ENCODE measurements around the gene CD9.
"Not testable (repeated sequence)": the region's sequence is repeated elsewhere in the genome, so short reads cannot be mapped to it uniquely, and the experiment has no call there.

Gene CD9

DNA sequence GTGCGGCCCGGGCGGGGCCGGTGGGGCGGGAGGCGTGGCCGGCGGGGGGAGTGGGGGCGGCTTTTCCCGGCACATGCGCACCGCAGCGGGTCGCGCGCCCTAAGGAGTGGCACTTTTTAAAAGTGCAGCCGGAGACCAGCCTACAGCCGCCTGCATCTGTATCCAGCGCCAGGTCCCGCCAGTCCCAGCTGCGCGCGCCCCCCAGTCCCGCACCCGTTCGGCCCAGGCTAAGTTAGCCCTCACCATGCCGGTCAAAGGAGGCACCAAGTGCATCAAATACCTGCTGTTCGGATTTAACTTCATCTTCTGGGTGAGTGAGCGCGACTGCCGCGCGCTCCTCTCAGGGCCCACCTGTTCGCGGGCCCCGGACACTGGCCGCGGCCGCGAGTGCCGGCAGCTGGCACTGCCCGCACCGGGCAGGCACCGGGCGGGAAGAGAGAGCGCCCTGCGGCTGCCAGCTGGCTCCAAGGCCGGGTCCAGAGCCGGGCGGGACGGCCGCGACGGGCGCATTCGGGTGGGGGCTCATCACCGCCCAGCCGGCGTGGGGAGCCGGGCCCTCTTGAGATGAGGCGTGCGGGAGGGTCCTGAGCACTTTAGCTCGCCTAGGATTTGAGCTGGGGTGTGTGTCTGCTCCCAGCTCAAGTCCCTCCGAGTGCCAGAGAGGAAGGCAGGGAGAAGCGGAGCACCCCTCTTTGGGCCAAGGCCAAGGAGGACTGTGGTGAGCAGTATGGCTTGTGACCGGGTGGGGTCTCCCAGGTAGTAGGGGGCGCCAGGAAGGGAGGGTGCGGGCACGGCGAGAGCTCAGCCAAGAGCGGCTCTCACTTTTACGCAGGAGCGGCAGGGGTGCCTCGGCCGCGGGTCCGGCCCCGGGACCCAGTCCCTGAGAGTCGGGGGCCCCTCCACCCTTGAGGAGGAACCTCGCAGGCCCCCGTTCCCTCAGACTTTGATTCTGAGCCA lies at the start of gene CD9:
CD9 (plus strand) TSS at position 145 of the 957 bp plus-strand sequence; CDS start at position 245, 100 bp downstream.
- no peak for FAIRE-seq
- DNase-seq (ENCODE audit: insufficient read length, low spot score), result peak; percentile 65
- no peak for TF ChIP-seq CTCF (IDR thresholded peaks at IDR 0.05; ENCODE audit: insufficient read depth, missing control alignments)

DNA sequence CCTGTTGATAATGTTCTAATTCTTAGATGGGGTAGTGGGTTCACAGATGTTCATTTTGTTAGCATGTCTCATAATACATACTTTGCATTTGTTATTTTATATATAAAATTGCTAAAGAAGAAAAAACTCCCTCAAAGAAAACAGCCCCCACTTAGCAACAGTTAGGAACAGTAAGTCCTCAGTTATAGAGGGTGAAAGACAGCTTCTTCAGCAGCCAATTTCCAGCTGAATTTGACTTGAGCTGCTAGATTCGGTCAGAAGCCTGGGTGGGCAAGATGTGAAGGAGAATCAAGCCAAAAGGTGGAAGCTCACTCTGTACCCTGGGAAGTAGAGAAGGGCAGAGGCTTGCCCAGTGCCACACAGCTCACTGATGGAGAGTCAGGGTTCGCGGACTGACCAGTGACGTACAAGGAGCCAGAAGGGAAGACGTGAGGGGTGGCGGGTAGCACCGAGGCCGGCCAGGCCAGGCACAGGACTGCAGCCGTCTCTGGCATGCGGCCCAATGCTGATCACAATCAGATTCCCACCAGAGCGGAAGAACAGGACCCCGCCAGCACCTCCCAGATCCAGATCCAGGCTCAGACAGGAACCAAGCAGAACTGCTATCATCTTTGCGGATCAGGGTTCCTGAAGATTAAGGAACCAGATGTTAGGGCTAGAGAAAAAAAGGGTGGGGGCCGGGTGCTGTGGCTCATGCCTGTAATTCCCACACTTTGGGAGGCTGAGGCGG lies 45.3 kb upstream of the CD9 start:
- DNase-seq (ENCODE audit: insufficient read length, low spot score), result no peak
- no peak for FAIRE-seq
- no peak for TF ChIP-seq CTCF (IDR thresholded peaks at IDR 0.05; ENCODE audit: insufficient read depth, missing control alignments)

DNA sequence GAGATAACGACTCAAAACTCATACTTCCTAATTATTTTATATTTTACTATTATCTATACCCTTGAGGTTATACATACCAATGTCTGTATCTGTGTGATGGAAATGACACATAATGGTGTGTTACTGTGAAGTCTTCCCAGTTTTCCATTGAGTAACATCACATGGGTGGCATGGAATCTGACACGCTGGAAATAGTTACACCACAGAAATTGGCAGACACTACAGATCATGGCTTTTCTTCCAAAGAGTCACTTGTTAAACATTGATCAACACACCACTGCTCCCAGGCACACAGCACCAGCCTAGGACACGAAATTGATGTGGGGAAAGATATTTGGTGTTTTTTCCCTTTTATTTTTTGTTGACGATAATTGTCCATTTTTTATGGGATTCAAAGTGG lies 42.7 kb upstream of the CD9 start:
- FAIRE-seq (no peak), DNase-seq (ENCODE audit: insufficient read length, low spot score) (no peak)
- no peak for TF ChIP-seq CTCF (IDR thresholded peaks at IDR 0.05; ENCODE audit: insufficient read depth, missing control alignments)

- no peak for FAIRE-seq
- DNase-seq (ENCODE audit: insufficient read length, low spot score), result no peak
- TF ChIP-seq CTCF (IDR thresholded peaks at IDR 0.05; ENCODE audit: insufficient read depth, missing control alignments), result no peak
These were observed 41.9 kb upstream of the CD9 start for GRCh38 chr12:6158255-6158654.

DNA sequence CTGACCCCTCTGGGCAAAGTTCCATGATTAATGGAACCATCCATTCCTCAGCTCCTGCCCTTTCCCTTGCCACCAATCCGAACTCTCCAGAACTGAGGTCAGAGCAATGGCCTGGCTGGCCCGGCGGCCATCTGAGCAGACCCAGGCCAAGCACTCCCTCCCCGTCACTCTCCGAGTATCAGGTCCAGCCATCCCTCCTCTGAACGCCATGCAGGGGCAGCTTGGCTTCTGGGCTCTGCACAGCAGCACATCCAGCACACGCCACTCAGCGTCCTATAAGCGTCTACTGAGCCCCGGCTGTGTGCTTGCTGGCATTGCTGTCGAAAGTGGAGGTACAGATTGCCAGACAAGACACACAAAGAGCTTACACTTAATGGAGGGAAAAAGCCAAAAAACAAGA lies 41.5 kb upstream of the CD9 start:
- FAIRE-seq (no peak), DNase-seq (ENCODE audit: insufficient read length, low spot score) (no peak)
- TF ChIP-seq CTCF (IDR thresholded peaks at IDR 0.05; ENCODE audit: insufficient read depth, missing control alignments), result no peak

GRCh38 chr12:6159166-6160011 lies 40.8 kb upstream of the CD9 start:
- FAIRE-seq, result not testable (repeated sequence)

DNA sequence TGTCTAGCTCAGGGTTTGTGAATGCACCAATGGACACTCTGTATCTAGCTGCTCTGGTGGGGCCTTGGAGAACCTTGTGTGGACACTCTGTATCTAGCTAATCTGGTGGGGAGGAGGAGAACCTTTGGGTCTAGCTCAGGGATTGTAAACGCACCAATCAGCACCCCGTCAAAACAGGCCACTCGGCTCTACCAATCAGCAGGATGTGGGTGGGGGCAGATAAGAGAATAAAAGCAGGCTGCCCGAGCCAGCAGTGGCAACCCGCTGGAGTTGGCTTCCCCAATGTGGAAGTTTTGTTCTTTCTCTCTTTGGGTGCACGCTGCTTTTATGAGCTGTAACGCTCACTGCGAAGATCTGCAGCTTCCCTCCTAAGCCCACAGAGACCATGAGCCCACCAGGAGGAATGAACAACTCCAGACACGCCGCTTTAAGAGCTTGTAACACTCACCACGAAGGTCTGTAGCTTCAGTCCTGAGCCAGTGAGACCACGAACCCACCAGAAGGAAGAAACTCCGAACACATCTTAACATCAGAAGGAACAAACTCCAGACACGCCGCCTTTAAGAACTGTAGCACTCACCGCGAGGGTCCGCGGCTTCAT lies 40.1 kb upstream of the CD9 start:
- DNase-seq (ENCODE audit: insufficient read length, low spot score); FAIRE-seq: not testable (repeated sequence)

More at GRCh38 chr12:6159166-6160011, 40.8 kb upstream of the CD9 start:
- not testable (repeated sequence) for DNase-seq (ENCODE audit: insufficient read length, low spot score)

Measured in D721Med (cell line).